PC-9 (cell line): ENCODE measurements around the gene TM9SF1.

Experiments
- EZH2 ChIP-seq: fragments of 200-600 bp; sonication (generic); IDR thresholded peaks from 2 replicates; pipeline ENCODE4 v1.8.0; 2017; ENCODE audit warnings: antibody characterized with exemption, low read depth
- TF ChIP-seq, protein P1 (sequence below): fragments of 200-600 bp; sonication (generic); conservative IDR thresholded peaks from 2 replicates; pipeline ENCODE4 v1.6.1; 2017; ENCODE audit warnings: mixed run types, antibody characterized with exemption, mild to moderate bottlenecking, moderate library complexity

DNA sequence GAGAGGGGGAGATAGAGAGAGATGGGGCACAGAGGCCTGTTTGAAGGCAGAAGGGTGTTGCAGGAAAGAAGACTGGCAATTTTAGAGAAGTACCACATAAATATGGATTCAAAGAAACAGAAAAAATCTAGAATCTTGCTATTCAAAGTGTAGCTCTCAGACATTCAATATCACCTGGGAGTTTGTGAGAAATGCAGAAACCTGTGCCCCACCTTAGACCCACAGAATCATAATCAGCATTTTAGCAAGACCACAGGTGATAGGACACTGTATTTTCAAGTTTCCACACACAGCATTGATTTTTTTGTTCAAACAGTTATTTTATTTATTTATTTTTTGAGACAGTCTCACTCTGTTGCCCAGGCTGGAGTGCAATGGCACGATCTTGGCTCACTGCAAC, 33.7 kb upstream of the TM9SF1 start:
- no peak for TF ChIP-seq EZH2
- TF ChIP-seq, protein P1, sequence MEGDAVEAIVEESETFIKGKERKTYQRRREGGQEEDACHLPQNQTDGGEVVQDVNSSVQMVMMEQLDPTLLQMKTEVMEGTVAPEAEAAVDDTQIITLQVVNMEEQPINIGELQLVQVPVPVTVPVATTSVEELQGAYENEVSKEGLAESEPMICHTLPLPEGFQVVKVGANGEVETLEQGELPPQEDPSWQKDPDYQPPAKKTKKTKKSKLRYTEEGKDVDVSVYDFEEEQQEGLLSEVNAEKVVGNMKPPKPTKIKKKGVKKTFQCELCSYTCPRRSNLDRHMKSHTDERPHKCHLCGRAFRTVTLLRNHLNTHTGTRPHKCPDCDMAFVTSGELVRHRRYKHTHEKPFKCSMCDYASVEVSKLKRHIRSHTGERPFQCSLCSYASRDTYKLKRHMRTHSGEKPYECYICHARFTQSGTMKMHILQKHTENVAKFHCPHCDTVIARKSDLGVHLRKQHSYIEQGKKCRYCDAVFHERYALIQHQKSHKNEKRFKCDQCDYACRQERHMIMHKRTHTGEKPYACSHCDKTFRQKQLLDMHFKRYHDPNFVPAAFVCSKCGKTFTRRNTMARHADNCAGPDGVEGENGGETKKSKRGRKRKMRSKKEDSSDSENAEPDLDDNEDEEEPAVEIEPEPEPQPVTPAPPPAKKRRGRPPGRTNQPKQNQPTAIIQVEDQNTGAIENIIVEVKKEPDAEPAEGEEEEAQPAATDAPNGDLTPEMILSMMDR = no peak
